ENCODE results near the gene PSRC1.

PSRC1 gene

GRCh38 chr1:109269981-109270622 lies 12.8 kb downstream of the PSRC1 start:
- ChIA-PET POLR2A (no interaction called here), CTCF (interaction anchor here (2.7 kb wide), 1 partner anchor 262 kb away, joined by 11 read pairs; no protein-coding TSS in a partner anchor)
- DNase-seq (ENCODE audit: extremely low spot score) = no peak
- TF ChIP-seq, protein P1, sequence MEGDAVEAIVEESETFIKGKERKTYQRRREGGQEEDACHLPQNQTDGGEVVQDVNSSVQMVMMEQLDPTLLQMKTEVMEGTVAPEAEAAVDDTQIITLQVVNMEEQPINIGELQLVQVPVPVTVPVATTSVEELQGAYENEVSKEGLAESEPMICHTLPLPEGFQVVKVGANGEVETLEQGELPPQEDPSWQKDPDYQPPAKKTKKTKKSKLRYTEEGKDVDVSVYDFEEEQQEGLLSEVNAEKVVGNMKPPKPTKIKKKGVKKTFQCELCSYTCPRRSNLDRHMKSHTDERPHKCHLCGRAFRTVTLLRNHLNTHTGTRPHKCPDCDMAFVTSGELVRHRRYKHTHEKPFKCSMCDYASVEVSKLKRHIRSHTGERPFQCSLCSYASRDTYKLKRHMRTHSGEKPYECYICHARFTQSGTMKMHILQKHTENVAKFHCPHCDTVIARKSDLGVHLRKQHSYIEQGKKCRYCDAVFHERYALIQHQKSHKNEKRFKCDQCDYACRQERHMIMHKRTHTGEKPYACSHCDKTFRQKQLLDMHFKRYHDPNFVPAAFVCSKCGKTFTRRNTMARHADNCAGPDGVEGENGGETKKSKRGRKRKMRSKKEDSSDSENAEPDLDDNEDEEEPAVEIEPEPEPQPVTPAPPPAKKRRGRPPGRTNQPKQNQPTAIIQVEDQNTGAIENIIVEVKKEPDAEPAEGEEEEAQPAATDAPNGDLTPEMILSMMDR (IDR thresholded peaks at IDR 0.05; ENCODE audit: control extremely low read depth, extremely low read depth, low read depth, missing control alignments) = no peak

- no peak for DNase-seq (ENCODE audit: extremely low spot score)
- TF ChIP-seq, protein P1 (IDR thresholded peaks at IDR 0.05; ENCODE audit: control extremely low read depth, extremely low read depth, low read depth, missing control alignments) = no peak
- CTCF ChIA-PET = interaction anchor here (1.1 to 2.7 kb wide), 3 partner anchors 9 to 263 kb away, joined by 4 to 11 read pairs (median 8); no protein-coding TSS in a partner anchor
- POLR2A ChIA-PET = no interaction called here
Measured at GRCh38 chr1:109269212-109269980, 13.5 kb downstream of the PSRC1 start.

GRCh38 chr1:109268431-109269211 lies 14.3 kb downstream of the PSRC1 start:
- POLR2A ChIA-PET = interaction anchor here (0.5 kb wide), 1 partner anchor 168 kb away, joined by 4 read pairs; no protein-coding TSS in a partner anchor
- CTCF ChIA-PET = interaction anchor here (1.1 to 2.7 kb wide), 3 partner anchors 9 to 264 kb away, joined by 4 to 11 read pairs (median 8); no protein-coding TSS in a partner anchor

GRCh38 chr1:109267743-109268300 lies 15.1 kb downstream of the PSRC1 start:
- POLR2A ChIA-PET = no interaction called here
- no peak for DNase-seq (ENCODE audit: extremely low spot score)
- CTCF ChIA-PET = interaction anchor here (1.7 to 2.7 kb wide), 2 partner anchors 10 to 265 kb away, joined by 8 to 11 read pairs; no protein-coding TSS in a partner anchor
- TF ChIP-seq, protein P1 (IDR thresholded peaks at IDR 0.05; ENCODE audit: control extremely low read depth, extremely low read depth, low read depth, missing control alignments) = no peak

More at GRCh38 chr1:109268431-109269211, 14.3 kb downstream of the PSRC1 start:
- DNase-seq (ENCODE audit: extremely low spot score) = no peak
- TF ChIP-seq, protein P1 (IDR thresholded peaks at IDR 0.05; ENCODE audit: control extremely low read depth, extremely low read depth, low read depth, missing control alignments) = no peak

- ChIA-PET CTCF (interaction anchor here (0.9 to 8.2 kb wide), 3 partner anchors 10 to 266 kb away, joined by 3 to 76 read pairs (median 4); no protein-coding TSS in a partner anchor), POLR2A (no interaction called here)
- no peak for DNase-seq (ENCODE audit: extremely low spot score)
- TF ChIP-seq, protein P1 (IDR thresholded peaks at IDR 0.05; ENCODE audit: control extremely low read depth, extremely low read depth, low read depth, missing control alignments) = no peak
Measured at GRCh38 chr1:109266965-109267364, 16.0 kb downstream of the PSRC1 start.

Measured in GM10248 (cell line).